HG03354 (cell line): ENCODE data around the gene FARSB.

Source experiments
- ATAC-seq: cut with Tn5 transposase; IDR thresholded peaks from one replicate; pipeline ENCODE4 v1.9.1; 2021; ENCODE audit warnings: mild to moderate bottlenecking; ENCODE audit not compliant: unreplicated experiment, poor library complexity, severe bottlenecking

Gene FARSB

DNA sequence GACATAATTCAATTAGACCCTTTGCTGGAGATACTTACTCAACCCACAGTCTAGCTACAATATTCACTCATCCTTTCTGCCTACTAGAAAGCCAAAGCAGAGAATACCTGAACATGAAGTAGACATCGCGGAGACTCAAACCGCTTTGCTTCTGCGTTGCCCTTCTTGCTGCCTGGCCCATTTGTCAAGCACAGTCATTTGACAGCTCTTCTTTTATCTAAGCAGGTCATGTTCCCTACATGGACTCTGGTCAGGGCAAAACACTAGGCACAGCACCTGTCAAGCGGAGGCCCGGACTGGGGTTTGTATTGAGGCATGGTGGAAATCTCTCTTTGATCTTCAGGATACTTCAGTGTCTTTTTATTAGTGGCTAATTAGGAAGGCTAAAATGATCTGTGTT, 89.7 kb downstream of the FARSB start:
- ATAC-seq = no peak

- no peak for ATAC-seq
Measured at GRCh38 chr2:222563936-222564335, 92.0 kb downstream of the FARSB start.

DNA sequence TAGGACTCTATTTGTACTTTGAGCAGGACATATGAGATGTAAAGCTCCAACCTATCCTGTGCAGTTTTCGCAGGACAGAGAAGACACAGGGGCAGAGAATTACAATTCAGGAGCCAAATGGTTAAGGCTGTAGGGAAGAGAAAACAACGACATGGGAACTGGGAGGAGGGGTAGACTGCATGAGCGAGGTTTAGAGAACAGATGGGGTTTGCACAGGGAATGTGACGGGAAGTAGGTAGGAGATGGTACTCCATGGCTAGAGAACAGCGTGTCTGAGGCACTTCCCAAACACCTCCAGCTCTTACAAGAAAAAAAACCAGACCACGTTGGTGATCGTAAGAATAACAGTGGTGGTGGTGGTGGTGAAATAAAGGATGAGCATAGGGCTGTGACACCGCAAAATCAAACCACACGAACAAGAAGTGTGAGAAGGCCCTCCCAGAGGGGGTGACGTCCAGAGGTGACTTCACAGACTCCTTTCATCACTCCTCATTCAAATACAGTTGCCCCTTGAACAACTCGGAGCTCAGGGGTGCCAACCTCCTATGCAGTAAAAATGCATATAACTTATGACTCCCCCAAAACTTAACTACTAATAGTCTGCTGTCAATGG, 92.7 kb downstream of the FARSB start:
- no peak for ATAC-seq

- ATAC-seq = peak; percentile 86
Measured at GRCh38 chr2:222561817-222562645, 93.9 kb downstream of the FARSB start.

DNA sequence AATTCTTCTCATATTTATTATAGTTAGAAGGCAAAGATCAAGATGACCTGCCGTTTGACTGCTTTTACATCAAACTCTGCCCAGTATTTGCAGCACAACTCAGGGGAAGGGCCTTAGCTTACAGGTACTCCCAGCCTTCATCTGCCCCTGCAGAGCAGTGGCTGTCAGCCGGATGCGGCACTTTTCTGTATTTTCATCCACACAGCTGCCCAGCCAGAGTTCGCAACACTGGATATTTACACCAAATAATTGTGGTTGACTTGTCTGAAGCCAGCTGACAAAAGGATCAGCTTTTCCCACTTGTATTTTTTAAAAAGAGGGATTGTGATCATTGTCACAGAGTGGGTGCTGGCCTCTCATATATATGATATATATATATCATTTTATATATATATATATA, 94.7 kb downstream of the FARSB start:
- ATAC-seq = no peak

DNA sequence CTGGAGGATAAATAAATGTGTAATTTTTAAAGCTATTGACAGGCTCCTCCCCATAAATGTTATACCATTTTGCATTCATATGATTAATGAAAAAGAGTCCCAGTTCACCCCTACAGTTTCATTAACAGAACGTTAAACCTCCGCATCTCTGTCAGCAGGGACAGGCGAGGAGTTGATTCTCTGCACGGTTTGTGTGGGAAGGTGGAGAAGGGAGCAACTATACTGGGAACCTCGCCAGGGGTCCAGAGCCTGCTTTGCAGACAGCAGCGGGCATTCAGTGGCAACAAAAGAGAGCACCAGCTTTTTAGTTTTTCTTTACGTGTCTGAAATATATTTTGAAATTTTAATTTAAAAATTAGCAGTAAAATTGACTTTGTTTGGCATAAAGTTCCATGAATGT, 101.4 kb downstream of the FARSB start:
- ATAC-seq = no peak

GRCh38 chr2:222548992-222549391, 106.9 kb downstream of the FARSB start:
- no peak for ATAC-seq

DNA sequence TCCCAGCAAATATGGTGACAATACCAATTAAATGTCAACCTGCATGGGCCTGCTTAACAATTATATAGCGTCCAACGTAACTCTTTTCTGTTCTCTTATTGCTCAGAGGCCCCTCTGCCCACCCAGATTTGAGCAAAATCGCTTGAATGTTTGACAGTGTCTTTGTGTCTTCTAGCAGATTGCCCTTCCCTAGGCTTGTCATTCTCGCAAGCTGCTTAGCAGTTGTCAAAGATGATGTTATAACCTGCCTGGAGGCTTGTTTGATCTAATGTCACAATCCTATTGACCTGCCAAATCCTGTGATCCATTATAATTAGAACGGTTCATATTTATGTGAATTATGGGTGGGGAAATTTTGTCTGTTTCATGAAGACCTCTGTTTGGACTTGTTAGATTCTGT, 108.8 kb downstream of the FARSB start:
- ATAC-seq = no peak

DNA sequence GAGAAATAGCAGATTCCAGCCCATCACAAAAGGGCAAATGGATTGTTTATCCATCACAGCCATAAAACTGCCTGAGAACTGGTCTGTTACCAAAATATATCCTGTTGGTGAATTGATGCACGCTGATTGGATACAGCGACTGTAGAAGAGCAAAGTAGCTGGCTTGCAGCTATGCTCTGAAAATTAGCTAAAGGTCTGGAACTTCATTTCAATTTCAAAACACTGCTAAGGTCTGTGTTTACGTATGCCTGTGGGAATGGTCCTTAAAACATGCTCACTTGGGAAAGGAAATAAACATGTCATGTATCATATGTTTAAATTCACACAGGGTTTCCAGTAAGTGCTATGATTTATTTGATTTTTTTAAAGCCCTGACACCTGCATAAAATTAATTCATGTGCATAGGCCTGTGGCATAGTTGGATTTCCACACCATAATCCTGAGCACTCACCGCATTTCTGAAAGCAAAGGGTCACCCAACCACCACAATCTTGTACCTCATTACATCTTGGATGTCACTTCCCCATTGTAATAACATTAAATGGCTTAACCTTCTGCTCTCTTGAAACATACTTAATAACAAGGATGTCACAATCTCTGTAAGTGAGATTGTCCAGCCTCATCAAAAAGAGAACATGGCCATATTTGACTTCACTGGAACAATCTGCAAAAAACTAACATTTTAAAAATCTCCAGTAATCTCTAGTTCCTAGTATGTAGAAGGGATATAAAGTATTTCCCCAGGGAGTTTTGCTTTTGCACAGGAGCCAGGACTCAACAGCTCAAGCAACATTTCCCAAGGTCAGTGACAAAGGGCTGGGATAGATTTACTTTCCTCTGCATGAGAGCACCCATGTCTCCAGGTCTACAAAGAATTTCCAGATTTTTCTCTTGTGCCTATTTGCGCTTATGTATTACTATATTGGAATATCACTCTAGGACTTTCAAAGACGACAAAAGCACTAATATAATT, 109.8 kb downstream of the FARSB start:
- ATAC-seq = no peak

DNA sequence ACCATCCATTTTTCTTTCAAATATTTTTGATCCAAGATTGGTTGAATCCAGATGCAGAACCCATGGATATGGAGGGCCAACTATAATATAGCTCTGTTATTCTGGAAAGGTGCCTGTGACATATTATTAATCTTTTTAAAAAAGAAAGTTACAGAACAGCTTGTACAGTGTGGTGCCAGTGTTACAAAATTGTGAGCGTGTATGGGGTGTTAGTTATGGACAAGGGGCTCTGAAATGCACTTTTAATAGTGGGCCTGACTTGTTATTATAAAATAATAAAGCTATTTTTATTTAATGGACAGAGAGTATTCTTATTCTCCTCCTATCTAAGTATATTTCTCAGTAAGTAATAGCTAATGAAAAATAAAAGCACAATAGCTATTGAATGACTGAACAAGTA, 111.2 kb downstream of the FARSB start:
- no peak for ATAC-seq

DNA sequence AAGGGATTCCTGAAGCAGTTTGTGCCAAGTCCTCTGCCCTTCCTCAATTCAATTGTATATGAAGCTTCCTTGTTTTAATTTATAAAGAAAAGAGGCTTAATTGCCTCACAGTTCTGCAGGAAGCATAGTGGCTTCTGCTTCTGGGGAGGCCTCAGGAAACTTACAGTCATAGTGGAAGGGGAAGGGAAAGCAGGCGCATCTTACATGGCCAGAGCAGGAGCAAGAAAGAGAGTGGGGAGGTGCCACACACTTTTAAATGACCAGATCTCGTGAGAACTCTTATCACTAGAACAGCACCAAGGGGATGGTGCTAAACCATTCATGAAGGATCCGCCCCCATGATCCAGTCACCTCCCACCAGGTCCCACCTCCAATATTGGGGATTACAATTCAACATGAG, 117.4 kb downstream of the FARSB start:
- no peak for ATAC-seq

DNA sequence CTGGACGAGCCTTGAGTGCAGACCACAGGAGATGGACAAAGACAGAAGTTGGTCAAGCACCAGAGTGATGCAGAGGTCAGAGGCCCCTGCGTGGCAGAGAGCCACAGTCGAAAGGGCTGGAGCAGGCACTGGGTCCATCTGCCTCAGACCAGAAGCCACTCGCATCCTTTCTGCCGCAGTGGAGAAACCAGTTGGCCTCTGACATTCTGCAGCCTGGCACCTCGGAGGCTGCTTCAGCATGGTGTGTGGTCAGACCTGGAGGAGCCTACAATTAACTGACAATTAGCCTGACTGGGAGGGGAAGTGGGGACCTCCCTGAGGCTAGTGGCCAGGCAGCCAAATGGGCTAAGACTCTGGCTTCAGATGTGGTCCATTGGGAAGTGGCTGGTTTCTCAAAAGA, 120.4 kb downstream of the FARSB start:
- ATAC-seq = no peak

DNA sequence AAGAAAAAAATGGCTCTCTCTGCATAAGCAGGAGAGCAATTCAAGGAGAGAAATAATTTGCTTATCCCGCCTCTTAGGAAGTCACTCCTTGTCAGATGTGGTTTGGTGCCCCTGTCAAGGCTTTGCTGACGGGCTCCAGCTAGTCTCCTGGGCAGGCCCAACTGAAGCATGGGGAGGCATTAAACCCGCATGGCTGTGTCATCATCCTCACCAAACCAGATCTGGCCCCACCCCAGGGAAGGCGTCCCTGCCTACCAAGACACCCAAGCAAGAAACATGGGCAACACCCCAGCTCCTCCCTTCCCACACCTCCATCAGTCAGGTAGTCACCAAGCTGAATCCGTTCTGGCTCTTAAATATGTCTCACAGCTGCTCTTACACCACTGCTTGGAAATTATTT, 123.6 kb downstream of the FARSB start:
- ATAC-seq = no peak

DNA sequence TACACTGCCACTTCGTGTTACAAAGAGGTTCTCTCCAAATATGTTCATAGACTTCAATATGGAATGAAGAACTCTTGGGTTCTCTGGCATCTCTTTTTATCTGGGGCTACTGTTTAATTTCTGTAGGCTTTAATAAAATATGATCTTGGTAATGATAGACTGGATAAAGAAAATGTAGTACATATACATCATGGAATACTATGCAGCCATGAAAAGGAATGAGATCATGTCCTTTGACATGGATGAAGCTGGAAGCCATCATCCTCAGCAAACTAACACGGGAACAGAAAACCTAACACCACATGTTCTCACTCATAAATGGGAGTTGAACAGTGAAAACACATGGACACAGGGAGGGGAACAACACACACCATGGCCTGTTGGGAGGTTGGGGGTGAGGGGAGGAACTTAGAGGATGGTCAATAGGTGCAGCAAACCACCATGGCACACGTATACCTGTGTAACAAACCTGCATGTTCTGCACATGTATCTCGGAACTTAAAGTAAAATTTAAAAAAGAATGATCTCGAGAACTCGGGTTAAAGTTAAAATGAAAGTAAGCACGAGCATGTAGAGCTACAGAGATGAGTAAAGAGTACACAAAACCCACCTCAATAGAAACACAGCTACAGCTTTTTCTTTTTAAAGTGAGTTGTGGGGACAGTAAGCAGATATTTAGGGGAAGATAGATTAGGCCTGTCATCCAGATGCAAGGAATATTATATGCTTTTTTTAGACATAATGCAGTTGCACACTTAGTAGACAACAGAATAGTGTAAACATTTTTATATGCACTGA, 129.2 kb downstream of the FARSB start:
- ATAC-seq = no peak

DNA sequence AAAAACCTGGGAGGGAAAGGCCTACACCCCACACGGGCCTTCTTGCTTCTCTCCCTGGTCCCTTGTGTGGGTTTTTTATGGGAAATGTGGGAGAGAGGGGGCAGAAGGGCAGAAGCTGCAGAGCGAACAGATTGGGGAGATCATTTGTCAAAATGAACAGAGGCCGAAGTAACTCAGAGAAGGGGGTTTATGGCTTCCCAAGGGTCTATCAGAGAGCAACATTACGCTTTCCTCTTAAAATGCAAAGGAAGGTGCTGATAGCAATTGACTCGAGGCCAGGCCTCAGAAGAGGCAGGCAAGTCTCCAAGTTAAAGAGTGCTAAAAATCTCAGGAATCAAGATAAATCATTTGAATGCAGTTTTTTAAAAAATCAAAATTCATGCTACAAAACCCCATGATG, 130.1 kb downstream of the FARSB start:
- no peak for ATAC-seq

- ATAC-seq = peak; percentile 80
Measured at GRCh38 chr2:222523783-222524544, 131.9 kb downstream of the FARSB start.

GRCh38 chr2:222522082-222522481, 133.8 kb downstream of the FARSB start:
- ATAC-seq = no peak

DNA sequence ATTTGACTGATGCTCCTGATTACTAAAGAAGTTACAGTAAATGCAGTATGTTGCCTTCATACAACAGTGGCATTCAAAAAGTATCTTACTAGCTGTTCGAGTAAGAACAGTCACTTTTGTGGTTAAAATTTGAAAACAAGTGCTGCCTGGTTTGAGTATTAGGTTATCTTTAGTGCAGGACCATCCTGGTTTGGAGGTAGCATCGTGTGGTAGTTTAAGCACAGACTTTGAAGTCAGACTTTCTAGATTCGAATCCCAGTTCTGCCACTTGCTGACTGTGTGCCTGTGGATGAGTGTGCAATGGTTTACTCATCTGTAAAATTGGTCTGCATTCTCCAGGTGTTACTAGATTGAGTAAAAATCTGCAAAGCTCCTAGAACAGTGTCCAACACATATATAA, 134.8 kb downstream of the FARSB start:
- peak; percentile 69 for ATAC-seq
